ENCODE data around the gene HMX1.

- TF ChIP-seq CTCF (IDR thresholded peaks at IDR 0.05) (no peak), EP300 (IDR thresholded peaks at IDR 0.05) (no peak), POLR2A (IDR thresholded peaks at IDR 0.05) (no peak), POLR2AphosphoS5 (IDR thresholded peaks at IDR 0.05) (no peak)
These were observed 34.4 kb upstream of the HMX1 start for GRCh38 chr4:8905773-8906667.
